ENCODE data around the gene CCDC7. TPM values are rescaled to one million over a fixed set of nuclear protein-coding genes. Genes with fewer than 3 reads are reported as not detected.

The CCDC7 gene
- total RNA-seq, 1 donor from 2014 or later: 2.3 TPM

GRCh38 chr10:32922170-32922569, 476.2 kb downstream of the CCDC7 start:
- Histone ChIP-seq H3K27me3 (ENCODE audit: insufficient read depth, low read length) (no peaks in the 10 kb centered on the region), H3K36me3 (ENCODE audit: insufficient read depth, low read length) (peaks cover 83% of the 10 kb centered on the region), H4K20me1 (ENCODE audit: insufficient read depth, low read length) (peaks cover 62% of the 10 kb centered on the region), H3K27ac (ENCODE audit: low read depth, low read length) (no peak overlapping the region), H3K4me2 (ENCODE audit: low read length) (no peak overlapping the region), H3K9ac (ENCODE audit: low read length) (no peak overlapping the region), H2AFZ (ENCODE audit: low read depth, low read length) (no peak overlapping the region), H3K79me2 (ENCODE audit: insufficient read depth, low read length) (peaks cover 97% of the 10 kb centered on the region), H3K4me1 (ENCODE audit: insufficient read depth, low read length) (no peaks in the 10 kb centered on the region), H3K9me3 (ENCODE audit: insufficient read depth, low read depth, low read length) (no peaks in the 10 kb centered on the region), H3K4me3 (ENCODE audit: insufficient read depth, low read depth, low read length) (no peak overlapping the region)
- Mint-ChIP-seq H3K4me3 (ENCODE audit: unreplicated experiment) (no peak overlapping the region), H3K36me3 (ENCODE audit: low read depth, unreplicated experiment) (peaks cover 48% of the 10 kb centered on the region), H3K27me3 (ENCODE audit: low read depth, unreplicated experiment) (no peaks in the 10 kb centered on the region), H3K9me3 (ENCODE audit: unreplicated experiment) (peaks cover 2% of the 10 kb centered on the region), H3K27ac (ENCODE audit: unreplicated experiment) (no peak overlapping the region), H3K4me1 (ENCODE audit: low read depth, unreplicated experiment) (peaks cover 21% of the 10 kb centered on the region)
- no peak for DNase-seq (ENCODE audit: low read depth)
- TF ChIP-seq EZH2 (IDR thresholded peaks at IDR 0.05; ENCODE audit: insufficient read depth, low read length) (no peak), CTCF (IDR thresholded peaks at IDR 0.05; ENCODE audit: insufficient read depth, low read depth, low read length) (no peak)
- FAIRE-seq: peak; percentile 9

GRCh38 chr10:32923134-32923533, 477.2 kb downstream of the CCDC7 start:
- Histone ChIP-seq H3K4me2 (ENCODE audit: low read length) (no peak overlapping the region), H4K20me1 (ENCODE audit: insufficient read depth, low read length) (peaks cover 68% of the 10 kb centered on the region), H3K27me3 (ENCODE audit: insufficient read depth, low read length) (no peaks in the 10 kb centered on the region), H3K9me3 (ENCODE audit: insufficient read depth, low read depth, low read length) (no peaks in the 10 kb centered on the region), H2AFZ (ENCODE audit: low read depth, low read length) (no peak overlapping the region), H3K27ac (ENCODE audit: low read depth, low read length) (no peak overlapping the region), H3K9ac (ENCODE audit: low read length) (no peak overlapping the region), H3K4me1 (ENCODE audit: insufficient read depth, low read length) (no peaks in the 10 kb centered on the region), H3K36me3 (ENCODE audit: insufficient read depth, low read length) (peaks cover 93% of the 10 kb centered on the region), H3K4me3 (ENCODE audit: insufficient read depth, low read depth, low read length) (no peak overlapping the region), H3K79me2 (ENCODE audit: insufficient read depth, low read length) (peaks cover 100% of the 10 kb centered on the region)
- Mint-ChIP-seq H3K9me3 (ENCODE audit: unreplicated experiment) (peaks cover 2% of the 10 kb centered on the region), H3K4me3 (ENCODE audit: unreplicated experiment) (no peak overlapping the region), H3K36me3 (ENCODE audit: low read depth, unreplicated experiment) (peaks cover 53% of the 10 kb centered on the region), H3K27me3 (ENCODE audit: low read depth, unreplicated experiment) (no peaks in the 10 kb centered on the region), H3K27ac (ENCODE audit: unreplicated experiment) (no peak overlapping the region), H3K4me1 (ENCODE audit: low read depth, unreplicated experiment) (peaks cover 22% of the 10 kb centered on the region)
- TF ChIP-seq EZH2 (IDR thresholded peaks at IDR 0.05; ENCODE audit: insufficient read depth, low read length): no peak
- no peak for TF ChIP-seq CTCF (IDR thresholded peaks at IDR 0.05; ENCODE audit: insufficient read depth, low read depth, low read length)
- no peak for FAIRE-seq
- DNase-seq (ENCODE audit: low read depth): no peak

GRCh38 chr10:32923849-32924248, 477.9 kb downstream of the CCDC7 start:
- no peak overlapping the region for H3K27ac Mint-ChIP-seq (ENCODE audit: unreplicated experiment)
- H3K27me3 ChIP-seq (ENCODE audit: insufficient read depth, low read length): no peaks in the 10 kb centered on the region
- no peaks in the 10 kb centered on the region for H3K4me1 ChIP-seq (ENCODE audit: insufficient read depth, low read length)
- H3K9me3 Mint-ChIP-seq (ENCODE audit: unreplicated experiment): peaks cover 2% of the 10 kb centered on the region
- H3K36me3 Mint-ChIP-seq (ENCODE audit: low read depth, unreplicated experiment): peaks cover 54% of the 10 kb centered on the region
- H3K4me3 Mint-ChIP-seq (ENCODE audit: unreplicated experiment): no peak overlapping the region
- no peak for DNase-seq (ENCODE audit: low read depth)
- no peak overlapping the region for H3K27ac ChIP-seq (ENCODE audit: low read depth, low read length)
- peaks cover 99% of the 10 kb centered on the region for H3K79me2 ChIP-seq (ENCODE audit: insufficient read depth, low read length)
- no peak overlapping the region for H3K4me2 ChIP-seq (ENCODE audit: low read length)
- peaks cover 94% of the 10 kb centered on the region for H3K36me3 ChIP-seq (ENCODE audit: insufficient read depth, low read length)
- H2AFZ ChIP-seq (ENCODE audit: low read depth, low read length): no peak overlapping the region
- peaks cover 28% of the 10 kb centered on the region for H3K4me1 Mint-ChIP-seq (ENCODE audit: low read depth, unreplicated experiment)
- no peak overlapping the region for H3K9ac ChIP-seq (ENCODE audit: low read length)
- H3K9me3 ChIP-seq (ENCODE audit: insufficient read depth, low read depth, low read length): no peaks in the 10 kb centered on the region
- no peaks in the 10 kb centered on the region for H3K27me3 Mint-ChIP-seq (ENCODE audit: low read depth, unreplicated experiment)
- TF ChIP-seq EZH2 (IDR thresholded peaks at IDR 0.05; ENCODE audit: insufficient read depth, low read length): no peak
- TF ChIP-seq CTCF (IDR thresholded peaks at IDR 0.05; ENCODE audit: insufficient read depth, low read depth, low read length): no peak
- peak; percentile 52 for FAIRE-seq
- no peak overlapping the region for H3K4me3 ChIP-seq (ENCODE audit: insufficient read depth, low read depth, low read length)
- H4K20me1 ChIP-seq (ENCODE audit: insufficient read depth, low read length): peaks cover 68% of the 10 kb centered on the region
